Measurements from ENCODE around the gene RHCG. TPM values are rescaled to one million over a fixed set of nuclear protein-coding genes. Genes with fewer than 3 reads are reported as not detected.

RHCG gene
- total RNA-seq, 4 donors from 2014 or later = 2,342 to 7,076 (median 3,336) TPM

GRCh38 chr15:89490814-89491315, 5.5 kb downstream of the RHCG start:
- 71 to 73% methylated on average over 8 of the region's 8 CpGs for WGBS, 2 donors
- H3K36me3 ChIP-seq = peaks cover 0 to 93% (median 13%) of the 10 kb centered on the region in 3 donors
- H3K27me3 ChIP-seq = peaks cover 0 to 85% (median 0%) of the 10 kb centered on the region in 4 donors
- H3K4me1 ChIP-seq = peaks cover 0 to 64% (median 0%) of the 10 kb centered on the region in 3 donors
- no peak for DNase-seq
- intact Hi-C loops (cut with DNase I) = no loop called here
- H3K27ac ChIP-seq = peak overlapping the region in 3 of 4 donors; percentile 27 to 59 (median 51)
- H3K4me3 ChIP-seq = peak overlapping the region in 1 of 4 donors; percentile 57
- no peaks in the 10 kb centered on the region for H3K9me3 ChIP-seq
- TF ChIP-seq CTCF (IDR thresholded peaks at IDR 0.05) = no peak
- TF ChIP-seq POLR2A (IDR thresholded peaks at IDR 0.05) = no peak

- Histone ChIP-seq H3K27ac (peak overlapping the region in 2 of 4 donors; percentile 51 to 59), H3K4me3 (peak overlapping the region in 1 of 4 donors; percentile 57), H3K36me3 (peaks cover 0 to 91% (median 8%) of the 10 kb centered on the region in 3 donors), H3K9me3 (no peaks in the 10 kb centered on the region), H3K27me3 (peaks cover 0 to 81% (median 0%) of the 10 kb centered on the region in 4 donors), H3K4me1 (peaks cover 0 to 62% (median 0%) of the 10 kb centered on the region in 3 donors)
- WGBS, 2 donors = 69% methylated on average over 8 to 9 of the region's 10 CpGs
- intact Hi-C loops (cut with DNase I) = no loop called here
- no peak for TF ChIP-seq CTCF (IDR thresholded peaks at IDR 0.05)
- no peak for TF ChIP-seq POLR2A (IDR thresholded peaks at IDR 0.05)
- DNase-seq = no peak
Measured at GRCh38 chr15:89490081-89490813, 6.1 kb downstream of the RHCG start.

- peaks cover 0 to 91% (median 8%) of the 10 kb centered on the region in 3 donors for H3K36me3 ChIP-seq
- intact Hi-C loops (cut with DNase I) = no loop called here
- H3K4me3 ChIP-seq = no peak overlapping the region
- H3K27ac ChIP-seq = peak overlapping the region in 1 of 4 donors; percentile 36
- peaks cover 0 to 72% (median 0%) of the 10 kb centered on the region in 4 donors for H3K27me3 ChIP-seq
- DNase-seq = no peak
- WGBS, 2 donors = 57 to 67% methylated on average over 4 of the region's 4 CpGs
- H3K9me3 ChIP-seq = no peaks in the 10 kb centered on the region
- peaks cover 0 to 62% (median 0%) of the 10 kb centered on the region in 3 donors for H3K4me1 ChIP-seq
- TF ChIP-seq POLR2A (IDR thresholded peaks at IDR 0.05) (no peak), CTCF (IDR thresholded peaks at IDR 0.05) (no peak)
Measured at GRCh38 chr15:89489376-89489775, 7.0 kb downstream of the RHCG start.

- 52 to 82% methylated on average over 2 of the region's 2 CpGs for WGBS, 2 donors
- intact Hi-C loops (cut with DNase I) = no loop called here
- H3K36me3 ChIP-seq = peaks cover 0 to 91% (median 13%) of the 10 kb centered on the region in 3 donors
- peak overlapping the region in 2 of 4 donors; percentile 33 to 48 for H3K27ac ChIP-seq
- H3K27me3 ChIP-seq = peaks cover 0 to 69% (median 0%) of the 10 kb centered on the region in 4 donors
- H3K4me3 ChIP-seq = no peak overlapping the region
- no peaks in the 10 kb centered on the region for H3K9me3 ChIP-seq
- TF ChIP-seq POLR2A (IDR thresholded peaks at IDR 0.05) (no peak), CTCF (IDR thresholded peaks at IDR 0.05) (no peak)
- no peak for DNase-seq
- H3K4me1 ChIP-seq = peaks cover 0 to 54% (median 0%) of the 10 kb centered on the region in 3 donors
Measured at GRCh38 chr15:89487791-89488190, 8.6 kb downstream of the RHCG start.

- 27% methylated on average over 6 of the region's 24 CpGs; no CpG with 5 or more reads in 1 of the 2 donors for WGBS, 2 donors
- Histone ChIP-seq H3K27me3 (peaks cover 0 to 66% (median 0%) of the 10 kb centered on the region in 4 donors), H3K36me3 (peaks cover 0 to 93% (median 18%) of the 10 kb centered on the region in 3 donors), H3K4me1 (peaks cover 0 to 44% (median 0%) of the 10 kb centered on the region in 3 donors), H3K27ac (peak overlapping the region in 3 of 4 donors; percentile 7 to 65 (median 48)), H3K4me3 (no peak overlapping the region), H3K9me3 (no peaks in the 10 kb centered on the region)
- DNase-seq = peak; percentile 18
- TF ChIP-seq CTCF (IDR thresholded peaks at IDR 0.05) (no peak), POLR2A (IDR thresholded peaks at IDR 0.05) (no peak)
- intact Hi-C loops (cut with DNase I) = no loop called here
Measured at GRCh38 chr15:89486726-89487050, 9.7 kb downstream of the RHCG start.

All from esophagus squamous epithelium (tissue), 5 donors.